Fibroblast of villous mesenchyme (primary cell): ENCODE results near the gene UCP2. TPM values are rescaled to one million over a fixed set of nuclear protein-coding genes. Genes with fewer than 3 reads are reported as not detected.

Experiments
- DNase-seq: peaks from one replicate; pipeline ENCODE4 v3.0.0-alpha.2; 2010; ENCODE audit warnings: low read depth
- H3K4me3 ChIP-seq: 2 replicates; pipeline ENCODE4 v1.5.1; 2011; ENCODE audit warnings: low read depth, mild to moderate bottlenecking, low read length
- total RNA-seq: library from RNA; depleted of rRNA; stranded (reverse); fragments of >200 nt; gene quantifications from 2 replicates; pipeline ENCODE4 v1.2.3, GENCODE V29; 2012
- TF ChIP-seq, protein P1 (sequence below): IDR thresholded peaks from 2 replicates; pipeline ENCODE4 v1.5.1; 2012; ENCODE audit warnings: low read depth, mild to moderate bottlenecking, low read length; ENCODE audit not compliant: insufficient read depth

The UCP2 gene
- total RNA-seq, 1 donor: 2.6 TPM

DNA sequence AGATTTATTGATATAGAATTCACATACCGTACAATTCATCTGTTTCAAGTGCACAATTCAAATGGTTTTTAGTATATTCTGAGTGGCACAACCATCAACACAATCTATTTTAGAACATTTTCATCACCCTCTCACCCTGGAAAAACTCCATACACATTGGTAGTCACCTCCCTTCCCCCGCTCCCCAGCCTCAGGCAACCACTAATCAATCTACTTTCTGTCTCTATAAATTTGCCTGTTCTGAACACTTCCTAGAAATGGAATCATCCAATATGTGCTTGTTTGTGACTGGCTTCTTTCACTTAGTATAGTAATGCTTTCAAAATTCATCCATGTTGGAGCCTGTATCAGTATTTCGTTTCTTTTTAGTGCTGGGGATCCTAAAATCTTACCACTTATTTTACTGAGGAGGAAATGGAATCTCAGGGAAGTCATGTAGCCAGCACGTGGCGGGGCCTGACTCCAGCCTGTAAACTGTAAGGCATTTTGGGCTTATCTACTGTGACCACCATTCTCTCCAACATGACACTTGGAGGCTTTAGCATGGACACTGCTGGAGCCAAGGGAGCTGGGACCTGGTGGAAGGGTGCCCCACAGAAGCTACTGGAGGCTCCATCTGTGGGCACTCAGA lies 27.1 kb upstream of the UCP2 start:
- no peak for DNase-seq
- no peak overlapping the region for H3K4me3 ChIP-seq
- TF ChIP-seq, protein P1, sequence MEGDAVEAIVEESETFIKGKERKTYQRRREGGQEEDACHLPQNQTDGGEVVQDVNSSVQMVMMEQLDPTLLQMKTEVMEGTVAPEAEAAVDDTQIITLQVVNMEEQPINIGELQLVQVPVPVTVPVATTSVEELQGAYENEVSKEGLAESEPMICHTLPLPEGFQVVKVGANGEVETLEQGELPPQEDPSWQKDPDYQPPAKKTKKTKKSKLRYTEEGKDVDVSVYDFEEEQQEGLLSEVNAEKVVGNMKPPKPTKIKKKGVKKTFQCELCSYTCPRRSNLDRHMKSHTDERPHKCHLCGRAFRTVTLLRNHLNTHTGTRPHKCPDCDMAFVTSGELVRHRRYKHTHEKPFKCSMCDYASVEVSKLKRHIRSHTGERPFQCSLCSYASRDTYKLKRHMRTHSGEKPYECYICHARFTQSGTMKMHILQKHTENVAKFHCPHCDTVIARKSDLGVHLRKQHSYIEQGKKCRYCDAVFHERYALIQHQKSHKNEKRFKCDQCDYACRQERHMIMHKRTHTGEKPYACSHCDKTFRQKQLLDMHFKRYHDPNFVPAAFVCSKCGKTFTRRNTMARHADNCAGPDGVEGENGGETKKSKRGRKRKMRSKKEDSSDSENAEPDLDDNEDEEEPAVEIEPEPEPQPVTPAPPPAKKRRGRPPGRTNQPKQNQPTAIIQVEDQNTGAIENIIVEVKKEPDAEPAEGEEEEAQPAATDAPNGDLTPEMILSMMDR: no peak

- TF ChIP-seq, protein P1: no peak
Measured at GRCh38 chr11:74009230-74009547, 26.5 kb upstream of the UCP2 start.

GRCh38 chr11:74008373-74009229 lies 26.0 kb upstream of the UCP2 start, which contains the start of gene UCP3:
UCP3 (minus strand) TSS chr11:74009085; CDS start chr11:74007042, 2,043 bp downstream.
- H3K4me3 ChIP-seq: no peak within 1 kb of the TSS
- TF ChIP-seq, protein P1: no peak
- DNase-seq: no peak

More at GRCh38 chr11:74009230-74009547, 26.5 kb upstream of the UCP2 start:
- H3K4me3 ChIP-seq: no peak overlapping the region
- DNase-seq: no peak

GRCh38 chr11:74007691-74008372 lies 25.2 kb upstream of the UCP2 start:
- H3K4me3 ChIP-seq: no peak overlapping the region
- DNase-seq: no peak
- TF ChIP-seq, protein P1: no peak

DNA sequence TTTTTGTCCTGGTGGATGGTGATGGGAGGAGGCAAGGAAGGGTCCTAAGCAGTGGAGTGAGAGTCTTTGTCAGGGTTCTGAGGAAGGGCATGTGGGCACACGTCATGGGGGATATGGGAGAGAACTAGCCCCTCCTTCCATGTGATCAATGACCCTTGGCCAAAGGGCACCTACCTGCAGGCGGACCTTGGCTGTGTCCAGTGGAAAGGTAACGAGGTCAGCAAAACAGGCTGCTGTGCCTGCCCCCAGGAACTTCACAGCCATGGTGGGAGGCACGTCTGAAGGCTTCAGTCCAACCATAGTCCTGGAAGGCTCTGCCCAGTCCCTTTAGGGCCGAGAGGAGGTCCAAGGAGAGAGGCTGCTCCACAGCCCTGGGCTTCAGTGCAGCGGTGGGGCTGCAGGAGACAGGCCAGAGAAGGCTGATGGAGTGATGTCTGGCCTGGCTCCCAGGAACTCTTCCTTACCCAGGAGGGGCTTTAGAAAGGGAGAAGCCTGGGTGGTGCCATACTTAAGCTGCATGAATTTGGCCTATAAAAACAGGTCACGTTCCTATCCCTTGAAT lies 24.2 kb upstream of the UCP2 start:
- TF ChIP-seq, protein P1: no peak
- H3K4me3 ChIP-seq: no peak overlapping the region
- no peak for DNase-seq

- DNase-seq: no peak
- TF ChIP-seq, protein P1: no peak
- no peak overlapping the region for H3K4me3 ChIP-seq
Measured at GRCh38 chr11:74005721-74006517, 23.3 kb upstream of the UCP2 start.
